Ascending aorta (tissue), 2 donors: ENCODE results near the gene SPPL2C. TPM values are rescaled to one million over a fixed set of nuclear protein-coding genes. Genes with fewer than 3 reads are reported as not detected.
"Not testable (repeated sequence)": the region's sequence is repeated elsewhere in the genome, so short reads cannot be mapped to it uniquely, and the experiment has no call there.

ENCODE experiments used
- DNase-seq, 2 donors: peaks; one replicate each; pipeline ENCODE4 v3.0.0-alpha.2; 2019; ENCODE audit warnings: low spot score in 2 of 2
- H3K27ac ChIP-seq, 2 donors: fragments of 200-600 bp; sonication (generic); one replicate each; pipeline ENCODE4 v1.5.1; 2016 to 2017; ENCODE audit warnings: mild to moderate bottlenecking in 1 of 2
- H3K27me3 ChIP-seq: fragments of 200-600 bp; sonication (generic); one replicate; pipeline ENCODE4 v1.5.1; 2017
- H3K36me3 ChIP-seq, 2 donors: fragments of 200-600 bp; sonication (generic); one replicate each; pipeline ENCODE4 v1.5.1; 2016
- H3K4me1 ChIP-seq, 2 donors: fragments of 200-600 bp; sonication (generic); one replicate each; pipeline ENCODE4 v1.5.1; 2016 to 2017; ENCODE audit warnings: mild to moderate bottlenecking in 1 of 2
- H3K4me3 ChIP-seq, 2 donors: fragments of 200-600 bp; sonication (generic); one replicate each; pipeline ENCODE4 v1.5.1; 2016 to 2017; ENCODE audit warnings: mild to moderate bottlenecking in 1 of 2
- H3K9me3 ChIP-seq, 2 donors: fragments of 200-600 bp; sonication (generic); one replicate each; pipeline ENCODE4 v1.5.1; 2016
- intact Hi-C: fragments of 100-400 bp; cut with DNase I; formaldehyde crosslinking; loops from one replicate; pipeline ENCODE4 v1.15.1; 2023
- total RNA-seq: library from RNA; depleted of rRNA; stranded (reverse); fragments of >200 nt; gene quantifications from one replicate; pipeline ENCODE4 v1.1.0, GENCODE V29; 2016
- TF ChIP-seq, protein P1 (sequence below), 3 experiments: fragments of 200-600 bp in 2 of 3; fragments of 450-650 bp in 1 of 3; sonication (generic) in 2 of 3; IDR thresholded peaks; one replicate each; pipeline ENCODE4 v1.5.1; 2016 to 2019; ENCODE audit warnings: antibody characterized with exemption in 3 of 3, mild to moderate bottlenecking in 1 of 3, moderate library complexity in 1 of 3

The SPPL2C gene
- total RNA-seq, 1 donor from 2014 or later, result not detected

DNA sequence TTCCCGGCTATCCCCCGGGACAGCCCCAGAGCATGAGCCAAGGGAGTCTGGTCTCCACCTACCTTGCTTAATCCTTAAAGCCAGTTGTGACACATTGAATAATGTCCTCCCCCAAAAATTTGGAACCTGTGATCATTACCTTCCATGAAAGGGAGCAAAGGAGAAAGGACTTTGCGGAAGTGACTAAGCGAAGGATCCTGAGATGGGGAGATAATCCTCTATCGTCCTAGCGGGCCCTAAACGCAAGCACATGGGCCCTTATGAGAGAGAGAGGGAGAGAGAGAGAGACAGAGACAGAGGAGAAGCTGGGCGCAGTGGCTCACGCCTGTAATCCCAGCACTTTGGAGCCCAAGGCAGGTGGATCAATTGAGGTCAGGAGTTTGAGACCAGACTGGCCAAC is 9.5 kb downstream of the SPPL2C start:
- Histone ChIP-seq H3K27me3 (no peaks in the 10 kb centered on the region), H3K9me3 (no peaks in the 10 kb centered on the region), H3K4me1 (no peaks in the 10 kb centered on the region), H3K4me3 (no peak overlapping the region), H3K36me3 (no peaks in the 10 kb centered on the region), H3K27ac (no peak overlapping the region)
- TF ChIP-seq, protein P1, sequence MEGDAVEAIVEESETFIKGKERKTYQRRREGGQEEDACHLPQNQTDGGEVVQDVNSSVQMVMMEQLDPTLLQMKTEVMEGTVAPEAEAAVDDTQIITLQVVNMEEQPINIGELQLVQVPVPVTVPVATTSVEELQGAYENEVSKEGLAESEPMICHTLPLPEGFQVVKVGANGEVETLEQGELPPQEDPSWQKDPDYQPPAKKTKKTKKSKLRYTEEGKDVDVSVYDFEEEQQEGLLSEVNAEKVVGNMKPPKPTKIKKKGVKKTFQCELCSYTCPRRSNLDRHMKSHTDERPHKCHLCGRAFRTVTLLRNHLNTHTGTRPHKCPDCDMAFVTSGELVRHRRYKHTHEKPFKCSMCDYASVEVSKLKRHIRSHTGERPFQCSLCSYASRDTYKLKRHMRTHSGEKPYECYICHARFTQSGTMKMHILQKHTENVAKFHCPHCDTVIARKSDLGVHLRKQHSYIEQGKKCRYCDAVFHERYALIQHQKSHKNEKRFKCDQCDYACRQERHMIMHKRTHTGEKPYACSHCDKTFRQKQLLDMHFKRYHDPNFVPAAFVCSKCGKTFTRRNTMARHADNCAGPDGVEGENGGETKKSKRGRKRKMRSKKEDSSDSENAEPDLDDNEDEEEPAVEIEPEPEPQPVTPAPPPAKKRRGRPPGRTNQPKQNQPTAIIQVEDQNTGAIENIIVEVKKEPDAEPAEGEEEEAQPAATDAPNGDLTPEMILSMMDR (IDR thresholded peaks at IDR 0.05), result no peak
- intact Hi-C loops, result loop anchor here (5.0 kb wide), 1 partner anchor 212 kb away; no protein-coding TSS in a partner anchor
- no peak for DNase-seq

DNA sequence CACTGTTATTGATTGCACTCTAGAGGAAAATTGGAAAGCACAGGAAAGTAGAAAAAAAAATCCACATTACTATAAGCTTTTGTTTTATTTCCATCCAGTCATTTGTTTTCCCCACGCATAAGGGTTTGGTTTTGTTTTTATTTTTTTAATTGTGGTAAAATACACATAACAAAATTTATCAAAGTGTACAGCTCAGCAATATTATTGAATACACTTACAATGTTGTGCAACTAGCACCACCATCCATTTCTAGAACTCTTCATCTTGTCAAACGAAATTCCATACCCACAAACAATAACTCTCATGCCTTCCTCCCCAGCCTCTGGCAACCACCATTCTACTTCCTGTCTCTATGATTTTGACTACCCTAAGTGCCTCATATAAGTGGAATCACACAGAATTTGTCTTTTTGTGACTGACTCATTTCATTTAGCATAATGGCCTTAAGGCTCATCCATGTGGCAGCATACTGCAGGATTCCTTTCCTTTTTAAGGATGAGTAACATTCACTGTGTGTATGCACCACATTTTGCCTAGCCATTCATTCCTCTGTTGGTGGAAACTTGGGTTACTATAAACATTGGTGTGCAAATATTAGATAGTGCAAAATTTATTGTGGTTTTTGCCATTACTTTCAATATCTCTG is 11.1 kb downstream of the SPPL2C start:
- no peaks in the 10 kb centered on the region for H3K36me3 ChIP-seq
- H3K27ac ChIP-seq, result no peak overlapping the region
- intact Hi-C loops, result no loop called here
- TF ChIP-seq, protein P1 (IDR thresholded peaks at IDR 0.05), result no peak
- H3K27me3 ChIP-seq, result no peaks in the 10 kb centered on the region
- H3K9me3 ChIP-seq, result no peaks in the 10 kb centered on the region
- no peaks in the 10 kb centered on the region for H3K4me1 ChIP-seq
- no peak for DNase-seq
- no peak overlapping the region for H3K4me3 ChIP-seq

DNA sequence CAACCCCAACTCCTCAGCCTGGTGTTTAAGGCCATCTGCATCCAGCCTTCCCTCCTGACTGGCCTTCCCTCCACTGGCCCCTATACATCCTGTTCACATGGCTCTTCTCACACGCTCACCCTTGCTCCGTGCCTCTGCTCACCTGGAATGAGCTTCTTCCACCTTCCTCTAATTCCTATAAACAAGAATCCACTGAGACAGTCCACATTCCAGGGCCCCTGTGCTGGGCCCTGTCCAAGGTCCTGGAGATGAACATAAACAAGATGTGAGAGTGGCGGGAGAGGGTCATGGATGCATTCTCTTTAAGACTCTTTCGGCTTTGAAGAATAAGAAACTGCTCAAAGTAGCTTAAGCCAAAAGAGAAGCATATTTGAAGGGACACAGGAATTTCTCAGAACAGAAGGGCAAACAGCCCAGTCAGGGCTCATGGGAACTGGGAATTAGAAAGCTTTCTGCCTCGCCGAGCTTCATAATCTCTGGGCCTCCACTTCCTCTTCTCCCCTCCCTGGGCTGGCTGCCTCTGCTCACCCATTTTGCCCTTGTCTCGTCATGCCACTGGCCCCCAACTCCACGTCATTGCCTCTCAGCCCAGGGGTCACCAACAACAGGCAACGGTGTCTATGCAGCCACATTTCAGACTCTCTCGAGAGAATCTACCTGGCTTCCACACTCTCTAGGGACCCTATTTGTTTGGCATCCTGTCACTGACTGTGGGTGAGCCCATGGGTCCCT is 13.5 kb downstream of the SPPL2C start:
- Histone ChIP-seq H3K27me3 (no peaks in the 10 kb centered on the region), H3K4me1 (no peaks in the 10 kb centered on the region), H3K36me3 (no peaks in the 10 kb centered on the region), H3K27ac (no peak overlapping the region), H3K4me3 (no peak overlapping the region), H3K9me3 (no peaks in the 10 kb centered on the region)
- TF ChIP-seq, protein P1 (IDR thresholded peaks at IDR 0.05), result no peak
- DNase-seq, result no peak
- intact Hi-C loops, result no loop called here

DNA sequence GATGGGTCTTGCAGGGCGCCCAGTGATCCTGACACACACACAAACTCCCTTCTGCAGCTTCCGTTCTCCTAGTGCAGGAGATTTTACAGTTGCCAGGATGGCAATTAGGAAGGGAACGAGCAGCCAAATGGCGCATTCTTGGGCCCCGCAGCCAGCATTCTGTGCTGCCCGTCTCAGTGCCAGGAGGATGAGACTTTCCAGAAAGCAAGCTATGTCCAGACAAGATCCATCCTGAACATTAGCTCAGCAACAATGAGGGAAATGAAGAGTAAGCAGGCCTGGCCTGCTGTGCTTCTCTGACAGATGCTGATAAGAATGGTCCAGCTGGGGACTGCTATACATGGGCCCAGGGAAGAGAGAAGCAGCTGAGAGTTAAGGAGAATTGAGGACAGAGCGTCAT is 16.5 kb downstream of the SPPL2C start:
- no peaks in the 10 kb centered on the region for H3K9me3 ChIP-seq
- DNase-seq, result no peak
- intact Hi-C loops, result no loop called here
- no peaks in the 10 kb centered on the region for H3K4me1 ChIP-seq
- no peaks in the 10 kb centered on the region for H3K36me3 ChIP-seq
- H3K27me3 ChIP-seq, result no peaks in the 10 kb centered on the region
- TF ChIP-seq, protein P1 (IDR thresholded peaks at IDR 0.05), result no peak
- H3K27ac ChIP-seq, result no peak overlapping the region
- H3K4me3 ChIP-seq, result no peak overlapping the region

DNA sequence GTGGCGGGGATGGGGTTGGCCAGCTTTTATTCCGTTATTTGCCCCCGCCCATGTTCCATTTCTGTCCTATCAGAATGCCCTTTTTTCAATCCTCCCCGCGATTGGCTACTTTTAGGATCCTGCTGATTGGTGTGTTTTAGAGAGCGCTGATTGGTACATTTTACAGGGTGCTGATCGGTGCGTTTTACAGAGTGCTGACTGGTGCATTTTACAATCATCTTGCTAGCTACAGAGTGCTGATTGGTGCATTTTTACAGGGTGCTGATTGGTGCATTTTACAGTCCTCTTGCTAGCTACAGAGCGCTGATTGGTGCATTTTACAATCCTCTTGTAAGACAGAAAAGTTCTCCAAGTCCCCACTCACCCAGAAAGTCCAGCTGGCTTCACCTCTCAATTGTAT is 17.4 kb downstream of the SPPL2C start:
- H3K27me3 ChIP-seq, H3K27ac ChIP-seq: not testable (repeated sequence)

DNA sequence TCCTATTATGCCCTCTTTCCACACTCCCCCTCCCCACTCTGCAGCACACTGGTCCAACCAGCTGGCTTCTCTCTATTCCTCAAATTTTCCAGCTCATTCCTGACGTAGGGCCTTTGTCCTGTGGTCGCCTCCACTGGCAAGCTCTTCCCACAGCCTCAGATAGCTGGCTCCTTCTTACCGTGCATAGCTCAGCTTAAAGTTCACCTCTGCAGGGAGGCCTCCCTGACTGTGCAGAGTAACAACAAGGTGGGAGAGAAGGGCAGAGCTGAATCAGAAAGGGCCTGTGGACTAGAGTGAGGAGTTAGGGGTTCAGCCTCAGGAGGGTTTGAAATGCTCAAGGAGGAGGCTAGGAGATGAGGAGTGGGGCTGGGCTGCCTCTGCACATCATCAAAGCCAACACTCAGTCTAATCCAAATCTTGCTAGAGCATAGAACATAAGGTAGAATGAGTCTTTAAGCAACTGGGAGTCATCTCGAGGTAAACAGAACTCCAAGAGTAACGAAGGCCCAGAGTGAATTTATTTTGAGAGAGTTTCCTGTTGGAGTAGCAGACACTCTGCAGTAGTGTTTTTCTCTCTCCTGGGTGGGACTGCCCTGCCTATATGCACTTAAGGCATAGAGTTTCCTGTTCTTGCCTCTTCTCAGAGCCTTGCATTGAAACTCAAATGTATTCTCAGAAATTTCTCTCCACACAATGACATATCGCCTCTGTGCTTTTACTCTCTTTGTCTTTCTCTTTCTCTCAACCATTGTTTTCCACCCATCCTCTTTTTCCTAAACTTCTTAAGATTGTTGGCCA is 19.4 kb downstream of the SPPL2C start:
- no peaks in the 10 kb centered on the region for H3K36me3 ChIP-seq
- no peaks in the 10 kb centered on the region for H3K27me3 ChIP-seq
- no peaks in the 10 kb centered on the region for H3K9me3 ChIP-seq
- TF ChIP-seq, protein P1 (IDR thresholded peaks at IDR 0.05), result no peak
- H3K27ac ChIP-seq, result no peak overlapping the region
- no peak overlapping the region for H3K4me3 ChIP-seq
- no peak for DNase-seq
- H3K4me1 ChIP-seq, result no peaks in the 10 kb centered on the region
- intact Hi-C loops, result no loop called here

More for the DNA sequence above, 17.4 kb downstream of the SPPL2C start:
- H3K36me3 ChIP-seq, DNase-seq, H3K9me3 ChIP-seq, H3K4me1 ChIP-seq, intact Hi-C loops, H3K4me3 ChIP-seq: not testable (repeated sequence)
